HepG2 (cell line): ENCODE measurements around the gene SLC9A8. TPM values are rescaled to one million over a fixed set of nuclear protein-coding genes. Genes with fewer than 3 reads are reported as not detected.

Experiments used
- GATAD1 ChIP-seq: IDR thresholded peaks from 2 replicates; pipeline ENCODE4 v1.6.1; 2016; ENCODE audit warnings: missing genetic modification reagents, missing compliant biosample characterization
- HMGXB4 ChIP-seq, 2 experiments: sonication (generic) in 1 of 2; formaldehyde crosslinking in 1 of 2; IDR thresholded peaks; 2 replicates each; pipeline versions ENCODE4 v1.4.0 to v1.6.1; 2018 to 2020; ENCODE audit warnings: missing genetic modification reagents in 2 of 2, borderline replicate concordance in 1 of 2, low read depth in 1 of 2, mild to moderate bottlenecking in 1 of 2, missing biosample characterization in 1 of 2
- IRF1 ChIP-seq: sonication (generic); formaldehyde crosslinking; IDR thresholded peaks from 2 replicates; pipeline ENCODE4 v1.4.0; 2020; ENCODE audit warnings: low read depth, mild to moderate bottlenecking, missing genetic modification reagents
- LCORL ChIP-seq, 2 experiments: fragments of 450-650 bp in 1 of 2; sonication (generic) in 1 of 2; formaldehyde crosslinking in 1 of 2; IDR thresholded peaks; 2 replicates each; pipeline versions ENCODE4 v1.5.0 to v1.6.1; 2017 to 2020; ENCODE audit warnings: antibody characterized with exemption in 1 of 2, missing genetic modification reagents in 1 of 2
- SP1 ChIP-seq, 2 experiments: fragments of 450-650 bp in 1 of 2; sonication (generic) in 1 of 2; formaldehyde crosslinking in 1 of 2; IDR thresholded peaks; 2 replicates each; pipeline versions ENCODE4 v1.4.0 to v1.6.1; 2016 to 2020; ENCODE audit warnings: missing genetic modification reagents in 1 of 2
- TEAD3 ChIP-seq: optimal IDR thresholded peaks from 2 replicates; pipeline ENCODE3; 2016; ENCODE audit warnings: borderline replicate concordance
- TFDP2 ChIP-seq: sonication (generic); formaldehyde crosslinking; IDR thresholded peaks from 2 replicates; pipeline ENCODE4 v1.4.0; 2020; ENCODE audit warnings: missing genetic modification reagents
- THAP9 ChIP-seq: sonication (generic); formaldehyde crosslinking; IDR thresholded peaks from 2 replicates; pipeline ENCODE4; 2020; ENCODE audit warnings: missing genetic modification reagents, mild to moderate bottlenecking, borderline replicate concordance
- YEATS4 ChIP-seq: sonication (generic); formaldehyde crosslinking; IDR thresholded peaks from 2 replicates; pipeline ENCODE4 v1.4.0; 2020; ENCODE audit warnings: missing genetic modification reagents, borderline replicate concordance
- ZNF260 ChIP-seq: sonication (generic); formaldehyde crosslinking; IDR thresholded peaks from 2 replicates; pipeline ENCODE4 v1.4.0; 2020; ENCODE audit warnings: missing genetic modification reagents, low read depth, mild to moderate bottlenecking, borderline replicate concordance
- ZNF296 ChIP-seq: sonication (generic); formaldehyde crosslinking; conservative IDR thresholded peaks from 2 replicates; pipeline ENCODE4 v1.5.0; 2020; ENCODE audit warnings: mild to moderate bottlenecking, missing genetic modification reagents
- ZNF382 ChIP-seq: sonication (generic); formaldehyde crosslinking; IDR thresholded peaks from 2 replicates; pipeline ENCODE4 v1.5.0; 2020; ENCODE audit warnings: missing genetic modification reagents, mild to moderate bottlenecking, borderline replicate concordance
- ZNF460 ChIP-seq: sonication (generic); formaldehyde crosslinking; IDR thresholded peaks from 2 replicates; pipeline ENCODE4 v1.5.1; 2020; ENCODE audit warnings: missing genetic modification reagents, mild to moderate bottlenecking, borderline replicate concordance
- ZNF501 ChIP-seq: sonication (generic); formaldehyde crosslinking; IDR thresholded peaks from 2 replicates; pipeline ENCODE4 v1.5.1; 2020; ENCODE audit warnings: mild to moderate bottlenecking, moderate library complexity, missing genetic modification reagents
- polyA plus RNA-seq, 8 experiments: library from polyadenylated mRNA; depleted of rRNA in 3 of 8; stranded (reverse) in 7 of 8; unstranded in 1 of 8; fragments of >200 nt; fragmentation: Illumina TruSeq in 4 of 8; extraction: Trizol in 4 of 8; gene quantifications; 2 replicates each; pipeline versions ENCODE4 v1.2.1 to v1.2.3, GENCODE V29; 2011 to 2016; ENCODE audit warnings: low read depth in 4 of 8, missing spikeins in 1 of 8, mixed read lengths in 1 of 8; ENCODE audit not compliant: insufficient read depth in 1 of 8
- total RNA-seq, 5 experiments: library from RNA; depleted of rRNA; stranded (reverse); fragments of >200 nt; fragmentation: Illumina TruSeq; extraction: Trizol; gene quantifications; 2 replicates each; pipeline ENCODE4 v1.2.3, GENCODE V29; 2016; ENCODE audit warnings: low read depth in 1 of 5
- TF ChIP-seq, protein P1 (sequence below): sonication (generic); formaldehyde crosslinking; IDR thresholded peaks from 2 replicates; pipeline ENCODE4 v1.4.0; 2020; ENCODE audit warnings: missing genetic modification reagents
- TF ChIP-seq, protein P2 (sequence below): sonication (generic); formaldehyde crosslinking; IDR thresholded peaks from 2 replicates; pipeline ENCODE4 v1.4.0; 2020; ENCODE audit warnings: mild to moderate bottlenecking, missing genetic modification reagents
- TF ChIP-seq, protein P3 (sequence below): sonication (generic); formaldehyde crosslinking; IDR thresholded peaks from 2 replicates; pipeline ENCODE4 v1.4.0; 2020; ENCODE audit warnings: missing genetic modification reagents, mild to moderate bottlenecking, borderline replicate concordance

Gene SLC9A8
- total and polyA plus RNA-seq, 2 of the 13 experiments (the other 11 are each of a cell fraction or from before 2014, with no cell fraction given), result 4.1 to 7.4 TPM

- TF ChIP-seq YEATS4 (CRISPR knock-in tag) (no peak), LCORL (IDR thresholded peaks at IDR 0.05) (no peak), LCORL (CRISPR knock-in tag; IDR thresholded peaks at IDR 0.05) (0 out of 2 replicates have a peak, but pooled peaks have one; percentile 59), ZNF260 (CRISPR knock-in tag) (no peak), HMGXB4 (CRISPR knock-in tag; IDR thresholded peaks at IDR 0.05; ENCODE audit: borderline replicate concordance in 1 of 2, low read depth in 1 of 2) (peak in 1 of 2 experiments; percentile 91; a peak in 3 of 4 replicates), SP1 (IDR thresholded peaks at IDR 0.05) (no peak), SP1 (CRISPR knock-in tag; IDR thresholded peaks at IDR 0.05) (no peak), TEAD3 (CRISPR knock-in tag) (peak; percentile 66), GATAD1 (CRISPR knock-in tag) (peak; percentile 43; the same call in 1 of the 2 replicates), ZNF296 (CRISPR knock-in tag) (no peak), ZNF460 (CRISPR knock-in tag) (peak; percentile 22; the same call in 1 of the 2 replicates), IRF1 (no peak), THAP9 (no peak; the same call in 1 of the 2 replicates), ZNF501 (CRISPR knock-in tag) (peak; percentile 80), ZNF382 (CRISPR knock-in tag) (no peak), TFDP2 (CRISPR knock-in tag) (peak; percentile 27; the same call in 1 of the 2 replicates)
- TF ChIP-seq, protein P1, sequence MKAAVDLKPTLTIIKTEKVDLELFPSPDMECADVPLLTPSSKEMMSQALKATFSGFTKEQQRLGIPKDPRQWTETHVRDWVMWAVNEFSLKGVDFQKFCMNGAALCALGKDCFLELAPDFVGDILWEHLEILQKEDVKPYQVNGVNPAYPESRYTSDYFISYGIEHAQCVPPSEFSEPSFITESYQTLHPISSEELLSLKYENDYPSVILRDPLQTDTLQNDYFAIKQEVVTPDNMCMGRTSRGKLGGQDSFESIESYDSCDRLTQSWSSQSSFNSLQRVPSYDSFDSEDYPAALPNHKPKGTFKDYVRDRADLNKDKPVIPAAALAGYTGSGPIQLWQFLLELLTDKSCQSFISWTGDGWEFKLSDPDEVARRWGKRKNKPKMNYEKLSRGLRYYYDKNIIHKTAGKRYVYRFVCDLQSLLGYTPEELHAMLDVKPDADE, result no peak
- TF ChIP-seq, protein P2, sequence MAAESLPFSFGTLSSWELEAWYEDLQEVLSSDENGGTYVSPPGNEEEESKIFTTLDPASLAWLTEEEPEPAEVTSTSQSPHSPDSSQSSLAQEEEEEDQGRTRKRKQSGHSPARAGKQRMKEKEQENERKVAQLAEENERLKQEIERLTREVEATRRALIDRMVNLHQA (CRISPR knock-in tag), result no peak
- TF ChIP-seq, protein P3, sequence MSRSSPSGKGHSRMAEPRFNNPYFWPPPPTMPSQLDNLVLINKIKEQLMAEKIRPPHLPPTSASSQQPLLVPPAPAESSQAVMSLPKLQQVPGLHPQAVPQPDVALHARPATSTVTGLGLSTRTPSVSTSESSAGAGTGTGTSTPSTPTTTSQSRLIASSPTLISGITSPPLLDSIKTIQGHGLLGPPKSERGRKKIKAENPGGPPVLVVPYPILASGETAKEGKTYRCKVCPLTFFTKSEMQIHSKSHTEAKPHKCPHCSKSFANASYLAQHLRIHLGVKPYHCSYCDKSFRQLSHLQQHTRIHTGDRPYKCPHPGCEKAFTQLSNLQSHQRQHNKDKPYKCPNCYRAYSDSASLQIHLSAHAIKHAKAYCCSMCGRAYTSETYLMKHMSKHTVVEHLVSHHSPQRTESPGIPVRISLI, result peak; percentile 40; the same call in 1 of the 2 replicates
Observed at GRCh38 chr20:49928411-49929141, 115.9 kb downstream of the SLC9A8 start (continued).
